Activated CD8-positive, alpha-beta T cell treated with anti-CD3 and anti-CD28 coated beads, Interleukin-2, amount 10 ng/mL, durations not matched to agents 7 days and 5 days (primary cell): Measurements from ENCODE around the gene TMEM63C. TPM values are rescaled to one million over a fixed set of nuclear protein-coding genes. Genes with fewer than 3 reads are reported as not detected.

Source experiments
- ATAC-seq: fragments of 150-1000 bp; cut with Tn5 transposase; one replicate; pipeline ENCODE4 v1.10.0; 2021; ENCODE audit warnings: moderate library complexity
- CTCF ChIA-PET: fragments of 350-600 bp; sonication (Branson Sonifier 250); formaldehyde crosslinking; loops from one replicate; lab custom pipeline; 2021; ENCODE audit warnings: antibody characterized with exemption; lab: Charles Lee
- POLR2A ChIA-PET: fragments of 350-600 bp; sonication (Branson Sonifier 250); formaldehyde crosslinking; loops from one replicate; lab custom pipeline; 2021; ENCODE audit warnings: antibody characterized with exemption; lab: Charles Lee
- DNase-seq: peaks from one replicate; pipeline ENCODE4 v3.0.0-alpha.2; 2020
- H3K27ac Mint-ChIP-seq: one replicate; pipeline ENCODE4 v1.8.0; 2021; ENCODE audit warnings: mild to moderate bottlenecking, mixed read lengths
- H3K27me3 Mint-ChIP-seq: one replicate; pipeline ENCODE4 v1.8.0; 2021; ENCODE audit warnings: low read depth, mixed read lengths
- H3K36me3 Mint-ChIP-seq: one replicate; pipeline ENCODE4 v1.8.0; 2021; ENCODE audit warnings: low read depth, mixed read lengths
- H3K4me1 Mint-ChIP-seq: one replicate; pipeline ENCODE4 v1.8.0; 2021; ENCODE audit warnings: low read depth, mixed read lengths
- H3K4me3 Mint-ChIP-seq: one replicate; pipeline ENCODE4 v1.8.0; 2021; ENCODE audit warnings: mild to moderate bottlenecking, mixed read lengths
- H3K9me3 Mint-ChIP-seq: one replicate; pipeline ENCODE4 v1.8.0; 2022; ENCODE audit warnings: mixed read lengths; ENCODE audit not compliant: insufficient read depth
- total RNA-seq, 2 experiments: library from RNA; stranded (reverse); gene quantifications; one replicate each; pipeline ENCODE4 v1.2.3, GENCODE V29; 2021

Gene TMEM63C
- total RNA-seq, 2 experiments from 2014 or later: 0.73 to 0.74 TPM

DNA sequence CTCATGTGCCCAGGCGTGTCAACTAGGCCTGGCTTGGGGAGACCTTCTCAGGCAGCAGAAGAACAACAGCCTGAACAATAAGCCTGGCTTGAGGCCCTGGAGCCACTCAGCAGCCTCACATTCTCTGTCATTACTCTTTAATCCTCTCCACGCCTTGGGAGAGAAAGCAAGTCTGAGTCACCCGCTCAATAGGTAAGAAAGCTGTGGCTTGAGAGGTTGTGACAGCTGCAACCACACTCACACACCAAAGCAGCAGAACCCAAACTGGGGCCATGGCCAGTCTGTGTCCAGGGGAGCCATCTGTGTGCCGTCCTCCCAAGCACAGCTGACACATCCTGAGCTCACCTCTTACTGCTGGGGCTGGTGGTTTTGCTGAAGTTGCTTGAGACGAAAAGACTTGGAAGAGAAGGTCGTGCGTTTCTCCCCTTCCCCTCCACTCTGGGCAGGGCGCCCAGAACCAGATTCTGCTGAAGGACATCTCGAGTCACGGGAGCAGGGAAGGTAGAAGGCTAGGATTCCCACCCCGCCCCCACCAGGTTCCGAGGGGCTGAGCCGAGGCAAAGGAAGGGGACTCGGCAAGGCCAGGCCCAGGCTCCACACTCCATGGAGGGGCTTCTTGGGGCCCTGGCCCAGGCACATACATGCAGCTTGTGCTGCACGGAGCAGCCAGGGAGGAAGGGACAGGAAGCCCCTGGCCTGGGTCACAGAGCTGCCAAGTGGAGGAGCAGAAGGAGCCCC, 5.5 kb downstream of the TMEM63C start:
- CTCF ChIA-PET: interaction anchor here (1.5 kb wide), 1 partner anchor 63 kb away, joined by 3 read pairs; no protein-coding TSS in a partner anchor

DNA sequence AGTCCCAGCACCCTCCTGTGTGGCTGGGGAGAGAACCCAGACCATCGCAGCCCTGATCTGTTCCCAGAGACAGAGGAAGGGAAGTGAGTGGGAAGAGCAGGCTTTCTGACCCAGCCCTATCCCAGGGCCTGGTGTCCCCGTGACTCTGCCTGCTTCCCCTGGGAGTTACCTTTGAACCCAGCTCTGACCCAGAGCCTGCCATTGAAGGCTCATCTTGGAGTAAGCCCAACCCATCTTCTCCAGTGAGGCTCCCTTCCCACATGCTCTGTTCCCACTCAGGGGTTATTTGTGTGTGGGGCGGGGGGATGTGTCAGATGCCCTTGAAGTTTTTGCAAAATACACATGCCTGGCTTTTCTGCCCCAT, 6.0 kb downstream of the TMEM63C start:
- H3K36me3 Mint-ChIP-seq: no peaks in the 10 kb centered on the region
- peaks cover 7% of the 10 kb centered on the region for H3K4me1 Mint-ChIP-seq
- no peak overlapping the region for H3K27ac Mint-ChIP-seq
- POLR2A ChIA-PET: no interaction called here
- no peaks in the 10 kb centered on the region for H3K9me3 Mint-ChIP-seq
- ATAC-seq (no peak), DNase-seq (no peak)
- H3K27me3 Mint-ChIP-seq: peaks cover 13% of the 10 kb centered on the region
- CTCF ChIA-PET: interaction anchor here (1.5 kb wide), 1 partner anchor 64 kb away, joined by 3 read pairs; no protein-coding TSS in a partner anchor
- H3K4me3 Mint-ChIP-seq: no peak overlapping the region

More for the DNA sequence above, 5.5 kb downstream of the TMEM63C start:
- no peak overlapping the region for H3K4me3 Mint-ChIP-seq
- no peak overlapping the region for H3K27ac Mint-ChIP-seq
- no peaks in the 10 kb centered on the region for H3K9me3 Mint-ChIP-seq
- ATAC-seq (no peak), DNase-seq (no peak)
- H3K27me3 Mint-ChIP-seq: peaks cover 14% of the 10 kb centered on the region
- POLR2A ChIA-PET: no interaction called here
- peaks cover 11% of the 10 kb centered on the region for H3K4me1 Mint-ChIP-seq
- no peaks in the 10 kb centered on the region for H3K36me3 Mint-ChIP-seq

DNA sequence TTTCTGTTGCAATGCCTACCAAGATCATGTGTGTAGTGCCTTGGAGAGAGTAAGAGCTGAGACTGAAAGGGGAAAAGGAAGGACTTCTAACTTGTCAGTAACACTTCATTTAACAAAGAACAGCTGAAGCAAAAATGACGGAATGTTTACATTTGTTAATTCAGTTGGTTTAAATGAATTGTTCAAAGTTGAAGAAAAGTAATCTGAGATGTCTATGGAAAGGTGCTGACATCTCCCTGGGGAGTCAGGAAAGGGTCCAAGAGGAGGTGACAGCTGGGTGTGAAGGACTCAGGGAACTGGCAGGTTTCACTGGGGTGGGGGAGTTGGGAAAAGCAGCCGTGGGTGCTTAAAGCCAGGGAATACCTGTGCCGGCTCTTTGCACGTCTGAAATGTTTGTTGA, 7.9 kb downstream of the TMEM63C start:
- Mint-ChIP-seq H3K27me3 (peaks cover 14% of the 10 kb centered on the region), H3K4me1 (peaks cover 3% of the 10 kb centered on the region), H3K27ac (no peak overlapping the region), H3K9me3 (no peaks in the 10 kb centered on the region), H3K4me3 (no peak overlapping the region), H3K36me3 (no peaks in the 10 kb centered on the region)
- CTCF ChIA-PET: interaction anchor here (0.9 to 3.2 kb wide), 2 partner anchors 39 to 111 kb away, joined by 4 to 11 read pairs; no protein-coding TSS in a partner anchor
- ATAC-seq (no peak), DNase-seq (no peak)
- POLR2A ChIA-PET: no interaction called here

DNA sequence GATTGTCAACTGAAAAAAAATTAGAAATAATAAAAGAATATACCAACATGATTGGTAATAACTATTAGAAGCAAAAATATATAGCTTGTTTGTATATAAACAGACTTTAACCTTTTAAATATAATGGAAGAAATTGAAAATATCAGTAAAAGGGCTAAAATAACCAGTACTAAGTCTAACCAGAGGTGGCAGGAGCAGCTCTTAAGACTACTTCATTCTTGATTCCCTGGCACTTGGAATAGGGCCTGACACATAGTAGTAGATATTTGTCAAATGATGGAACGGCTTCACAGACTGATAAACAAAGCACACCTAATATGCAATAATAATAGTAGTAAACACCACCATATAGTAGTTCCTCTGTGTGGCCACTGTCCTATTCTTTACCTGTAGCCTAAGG, 9.4 kb downstream of the TMEM63C start:
- peaks cover 14% of the 10 kb centered on the region for H3K27me3 Mint-ChIP-seq
- ATAC-seq: no peak
- no peaks in the 10 kb centered on the region for H3K36me3 Mint-ChIP-seq
- POLR2A ChIA-PET: no interaction called here
- no peaks in the 10 kb centered on the region for H3K4me1 Mint-ChIP-seq
- H3K27ac Mint-ChIP-seq: no peak overlapping the region
- H3K4me3 Mint-ChIP-seq: no peak overlapping the region
- no peaks in the 10 kb centered on the region for H3K9me3 Mint-ChIP-seq
- CTCF ChIA-PET: interaction anchor here (3.2 kb wide), 1 partner anchor 40 kb away, joined by 11 read pairs; no protein-coding TSS in a partner anchor
- DNase-seq: no peak

DNA sequence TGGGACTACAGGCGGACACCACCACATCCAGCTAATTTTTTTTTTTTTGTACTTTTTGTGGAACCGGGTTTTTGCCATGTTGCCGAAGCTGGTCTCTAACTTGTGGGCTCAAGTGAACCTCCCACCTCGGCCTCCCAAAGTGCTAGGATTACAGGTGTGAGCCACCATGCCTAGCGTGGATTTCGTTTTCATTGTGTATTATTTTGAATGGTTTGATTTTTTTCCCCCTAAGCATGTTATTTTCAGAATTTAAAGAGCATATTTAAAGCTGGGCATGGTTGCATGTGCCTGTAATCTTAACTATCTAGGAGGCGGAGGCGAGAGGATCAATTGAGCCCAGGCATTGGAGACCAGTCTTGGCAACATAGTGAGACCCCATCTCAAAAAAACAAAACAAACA, 13.1 kb downstream of the TMEM63C start:
- ChIA-PET CTCF (no interaction called here), POLR2A (no interaction called here)
- no peak for ATAC-seq
- H3K4me3 Mint-ChIP-seq: no peak overlapping the region
- no peaks in the 10 kb centered on the region for H3K9me3 Mint-ChIP-seq
- no peaks in the 10 kb centered on the region for H3K4me1 Mint-ChIP-seq
- DNase-seq: no peak
- peaks cover 9% of the 10 kb centered on the region for H3K27me3 Mint-ChIP-seq
- no peak overlapping the region for H3K27ac Mint-ChIP-seq
- H3K36me3 Mint-ChIP-seq: no peaks in the 10 kb centered on the region

DNA sequence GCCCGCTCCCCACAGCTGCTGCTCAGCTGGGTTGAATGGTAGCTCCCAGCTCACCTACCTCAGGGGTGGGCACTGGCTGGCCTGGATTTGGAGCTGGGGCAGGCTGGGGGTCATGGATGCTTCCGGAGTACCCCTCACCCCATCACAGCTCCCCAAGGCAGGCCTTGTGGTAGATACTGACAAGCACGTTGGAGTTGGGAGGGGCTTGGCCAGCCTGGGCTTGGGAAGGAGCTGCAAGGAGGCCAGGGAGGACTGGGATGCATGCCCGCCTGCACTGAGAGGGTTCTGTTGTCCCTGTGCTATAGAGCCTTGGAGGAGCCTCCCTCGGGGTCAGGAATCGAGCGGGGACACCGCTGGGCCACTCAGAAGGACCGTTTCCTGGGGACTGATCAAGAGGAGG, 14.2 kb downstream of the TMEM63C start:
- ATAC-seq: no peak
- CTCF ChIA-PET: interaction anchor here (0.9 kb wide), 1 partner anchor 121 kb away, joined by 3 read pairs; no protein-coding TSS in a partner anchor
- no peaks in the 10 kb centered on the region for H3K4me1 Mint-ChIP-seq

DNA sequence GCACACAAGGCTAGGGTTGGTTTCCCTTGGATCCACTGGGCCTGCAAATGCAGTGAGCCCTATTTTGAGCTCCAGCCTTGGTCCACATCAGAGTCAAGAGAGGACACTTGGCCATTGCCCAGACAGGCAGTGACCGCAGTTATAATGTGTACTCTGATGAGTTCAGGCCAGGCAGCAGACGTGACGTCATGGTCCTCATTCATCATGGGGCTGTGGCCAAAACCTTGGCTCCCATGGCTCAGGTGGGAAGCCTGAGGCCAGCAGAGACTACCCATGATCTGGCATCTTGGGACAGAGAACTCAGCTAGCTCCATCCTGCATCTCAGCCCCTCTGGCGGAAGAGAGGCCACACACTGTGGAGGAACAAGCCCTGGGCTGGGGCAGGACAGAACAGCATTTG, 16.4 kb downstream of the TMEM63C start:
- DNase-seq: no peak
- Mint-ChIP-seq H3K4me3 (no peak overlapping the region), H3K36me3 (no peaks in the 10 kb centered on the region), H3K9me3 (no peaks in the 10 kb centered on the region), H3K4me1 (no peaks in the 10 kb centered on the region), H3K27me3 (peaks cover 6% of the 10 kb centered on the region), H3K27ac (no peak overlapping the region)
- ChIA-PET CTCF (interaction anchor here (1.5 kb wide), 2 partner anchors 15 to 118 kb away, joined by 3 to 4 read pairs; no protein-coding TSS in a partner anchor), POLR2A (no interaction called here)
- ATAC-seq: no peak

More for the DNA sequence above, 14.2 kb downstream of the TMEM63C start:
- Mint-ChIP-seq H3K4me3 (no peak overlapping the region), H3K27me3 (peaks cover 4% of the 10 kb centered on the region), H3K36me3 (no peaks in the 10 kb centered on the region), H3K9me3 (no peaks in the 10 kb centered on the region), H3K27ac (no peak overlapping the region)
- POLR2A ChIA-PET: no interaction called here
- DNase-seq: no peak

DNA sequence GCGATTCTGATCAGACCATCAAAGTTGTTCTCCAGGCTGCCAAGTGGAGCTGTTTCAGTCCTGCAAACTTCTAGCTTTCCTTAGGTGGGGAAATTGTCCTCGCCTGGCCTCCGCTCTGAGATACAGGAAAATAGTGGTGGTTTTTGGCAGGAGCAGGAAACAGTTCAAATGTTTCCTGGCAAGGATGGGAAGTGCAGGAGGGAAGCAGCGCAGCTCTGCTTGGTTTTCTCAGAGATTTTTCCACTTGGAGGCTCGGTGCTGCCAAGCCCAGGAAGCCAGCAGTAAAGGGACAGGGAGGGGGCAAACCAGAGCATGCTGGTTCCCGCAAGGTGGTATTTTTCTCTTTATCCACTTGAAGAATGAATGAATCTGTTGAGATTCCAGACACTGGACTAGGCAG, 17.0 kb downstream of the TMEM63C start:
- CTCF ChIA-PET: interaction anchor here (1.5 kb wide), 2 partner anchors 15 to 117 kb away, joined by 3 to 4 read pairs; no protein-coding TSS in a partner anchor
- DNase-seq (no peak), ATAC-seq (no peak)
- no peaks in the 10 kb centered on the region for H3K9me3 Mint-ChIP-seq
- no peak overlapping the region for H3K4me3 Mint-ChIP-seq
- no peaks in the 10 kb centered on the region for H3K36me3 Mint-ChIP-seq
- H3K4me1 Mint-ChIP-seq: no peaks in the 10 kb centered on the region
- POLR2A ChIA-PET: no interaction called here
- peaks cover 6% of the 10 kb centered on the region for H3K27me3 Mint-ChIP-seq
- no peak overlapping the region for H3K27ac Mint-ChIP-seq

DNA sequence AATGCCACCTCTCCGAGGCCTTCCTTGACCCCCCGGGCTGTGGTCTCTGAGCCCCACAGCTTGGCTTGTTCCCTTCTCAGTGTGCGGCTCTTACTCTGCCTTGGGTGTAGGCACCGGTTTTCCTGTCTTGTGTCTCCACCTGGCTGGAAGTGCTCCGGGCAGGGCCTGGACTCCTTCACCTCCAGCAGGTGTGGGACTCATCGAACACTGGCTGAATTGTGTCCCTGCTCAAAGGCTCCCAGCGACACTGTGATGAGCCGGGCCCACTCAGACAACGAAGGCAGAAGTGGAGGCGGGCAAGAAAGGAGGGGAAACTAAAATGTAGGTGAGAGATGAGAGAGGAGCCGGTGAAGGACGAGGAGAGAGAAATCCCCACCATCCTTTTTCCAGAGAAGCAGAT, 18.0 kb downstream of the TMEM63C start:
- Mint-ChIP-seq H3K27me3 (peaks cover 2% of the 10 kb centered on the region), H3K9me3 (no peaks in the 10 kb centered on the region), H3K4me3 (no peak overlapping the region), H3K27ac (no peak overlapping the region), H3K4me1 (no peaks in the 10 kb centered on the region), H3K36me3 (no peaks in the 10 kb centered on the region)
- DNase-seq (no peak), ATAC-seq (no peak)
- ChIA-PET CTCF (interaction anchor here (1.5 kb wide), 2 partner anchors 14 to 116 kb away, joined by 3 to 4 read pairs; no protein-coding TSS in a partner anchor), POLR2A (no interaction called here)

DNA sequence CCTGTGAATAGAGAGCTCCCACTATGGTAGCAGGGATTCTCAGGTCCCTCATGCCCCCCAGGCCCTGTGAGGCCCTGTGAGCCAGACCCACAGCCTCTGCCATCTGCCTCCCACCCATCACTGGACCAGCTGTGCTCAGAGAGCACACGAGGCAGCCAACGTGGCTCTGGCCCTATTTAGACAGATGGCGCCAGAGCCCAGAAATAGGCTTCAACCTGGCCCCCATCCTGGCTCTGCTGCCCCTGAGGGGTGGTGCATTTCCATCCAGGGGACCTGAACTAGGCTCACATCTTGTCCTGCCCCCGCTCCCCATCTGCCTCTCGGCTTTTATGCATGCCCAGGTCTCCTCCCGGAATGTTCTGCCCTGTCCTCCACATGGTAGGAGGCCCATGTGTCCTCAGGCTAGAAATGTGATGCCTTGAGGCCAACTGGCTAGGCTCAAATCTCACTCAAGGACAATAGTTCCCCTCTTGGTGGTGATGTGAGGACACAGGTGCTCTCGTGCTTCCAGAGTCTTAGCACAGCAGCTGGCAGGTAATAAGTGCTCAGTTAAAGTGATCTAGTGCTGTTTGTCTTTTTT, 18.9 kb downstream of the TMEM63C start:
- Mint-ChIP-seq H3K27ac (no peak overlapping the region), H3K4me3 (no peak overlapping the region), H3K36me3 (no peaks in the 10 kb centered on the region), H3K4me1 (no peaks in the 10 kb centered on the region), H3K27me3 (peaks cover 2% of the 10 kb centered on the region), H3K9me3 (no peaks in the 10 kb centered on the region)
- ChIA-PET CTCF (interaction anchor here (0.9 kb wide), 1 partner anchor 16 kb away, joined by 3 read pairs; no protein-coding TSS in a partner anchor), POLR2A (no interaction called here)
- ATAC-seq: no peak
- DNase-seq: no peak

DNA sequence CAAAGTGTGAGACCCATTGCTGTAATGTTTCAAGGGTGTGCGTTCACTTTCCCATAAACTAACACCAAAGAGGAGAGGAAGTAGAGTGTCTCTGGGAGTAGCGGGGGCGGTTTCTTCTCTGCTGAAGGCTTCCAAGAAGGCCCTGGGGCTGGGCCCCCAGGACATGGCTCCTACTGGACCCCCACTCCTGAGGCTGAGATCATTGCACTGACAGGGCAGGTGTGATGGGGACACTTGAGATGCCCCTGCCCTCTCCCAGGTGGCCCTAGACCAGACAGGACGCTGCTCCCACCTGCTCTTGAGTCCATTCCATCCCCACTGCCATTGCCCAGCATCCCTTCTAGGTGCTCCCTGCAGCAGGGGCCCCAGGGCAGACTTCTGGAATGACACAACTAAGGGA, 20.1 kb downstream of the TMEM63C start:
- CTCF ChIA-PET: no interaction called here
- Mint-ChIP-seq H3K36me3 (no peaks in the 10 kb centered on the region), H3K27ac (no peak overlapping the region), H3K9me3 (no peaks in the 10 kb centered on the region), H3K27me3 (peaks cover 2% of the 10 kb centered on the region), H3K4me3 (no peak overlapping the region), H3K4me1 (no peaks in the 10 kb centered on the region)
- POLR2A ChIA-PET: no interaction called here
- ATAC-seq (no peak), DNase-seq (no peak)
